Mucosa of gallbladder (tissue), 1 donor: ENCODE measurements around the gene EP300. TPM values are rescaled to one million over a fixed set of nuclear protein-coding genes. Genes with fewer than 3 reads are reported as not detected.

Source experiments
- DNase-seq: peaks from one replicate; pipeline ENCODE4 v3.0.0-alpha.2; 2020; ENCODE audit warnings: low spot score
- total RNA-seq: library from RNA; stranded (reverse); gene quantifications from one replicate; pipeline ENCODE4 v1.2.1, GENCODE V29; 2021
- donor health status: DM: no; HTN: no; CAD: no.

EP300 gene
- total RNA-seq, 1 donor from 2014 or later: 69.3 TPM

GRCh38 chr22:41204992-41205900 is 112.9 kb downstream of the EP300 start, which contains the start of gene L3MBTL2:
Gene L3MBTL2, plus strand, starts transcription at chr22:41205312. Its CDS starts 51 bp downstream, at chr22:41205363.
- DNase-seq: peak; percentile 97

- DNase-seq: no peak
Measured at GRCh38 chr22:41206719-41207118, 114.3 kb downstream of the EP300 start.

- DNase-seq: no peak
Measured at GRCh38 chr22:41215409-41215808, 123.0 kb downstream of the EP300 start.

- no peak for DNase-seq
Measured at GRCh38 chr22:41215926-41216325, 123.5 kb downstream of the EP300 start.

GRCh38 chr22:41216984-41217383 is 124.6 kb downstream of the EP300 start:
- no peak for DNase-seq

- DNase-seq: peak; percentile 67
Measured at GRCh38 chr22:41217553-41218157, 125.3 kb downstream of the EP300 start.

GRCh38 chr22:41222846-41223507 is 130.6 kb downstream of the EP300 start:
- DNase-seq: no peak

GRCh38 chr22:41223535-41223934 is 131.1 kb downstream of the EP300 start:
- no peak for DNase-seq

GRCh38 chr22:41226723-41227655 is 134.6 kb downstream of the EP300 start:
- DNase-seq: no peak

- DNase-seq: no peak
Measured at GRCh38 chr22:41229215-41229614, 136.8 kb downstream of the EP300 start.

Other genes starting within 250 kb of the EP300 start
- gene ST13, start 236.0 kb upstream of the EP300 start, total RNA-seq: 294 TPM
- gene XPNPEP3, start 235.4 kb upstream of the EP300 start, total RNA-seq: 25.7 TPM
- gene DNAJB7, start 230.5 kb upstream of the EP300 start, total RNA-seq: not detected
- 39.9 TPM for gene RBX1, start 141.2 kb upstream of the EP300 start, total RNA-seq
- gene L3MBTL2, start 112.7 kb downstream of the EP300 start, total RNA-seq: 28.3 TPM
- gene CHADL, start 148.3 kb downstream of the EP300 start, total RNA-seq: 5.4 TPM
- gene RANGAP1, start 193.6 kb downstream of the EP300 start, total RNA-seq: 85.6 TPM
- 80.3 TPM for gene ZC3H7B, start 208.9 kb downstream of the EP300 start, total RNA-seq